Ovary (tissue), 10 donors: ENCODE measurements around the gene TTC39A. TPM values are rescaled to one million over a fixed set of nuclear protein-coding genes. Genes with fewer than 3 reads are reported as not detected.

ENCODE experiments used
- DNase-seq, 5 donors: peaks; one replicate each; pipeline ENCODE4 v3.0.0-alpha.2; 2019 to 2020
- H3K27ac ChIP-seq, 2 donors: fragments of 200-600 bp; one replicate each; pipeline versions ENCODE4 v1.5.1 to v1.8.0; 2019 to 2022
- H3K27me3 ChIP-seq: fragments of 200-600 bp; one replicate; pipeline ENCODE4 v1.8.0; 2022
- H3K36me3 ChIP-seq: fragments of 200-600 bp; sonication (generic); one replicate; pipeline ENCODE4 v1.5.1; 2019
- H3K4me1 ChIP-seq: one replicate; pipeline ENCODE4 v1.8.1; 2013; ENCODE audit warnings: mild to moderate bottlenecking, moderate library complexity; ENCODE audit not compliant: insufficient read depth
- H3K4me3 ChIP-seq: fragments of 200-600 bp; sonication (generic); one replicate; pipeline ENCODE4 v1.5.1; 2017
- H3K9me3 ChIP-seq, 2 donors: fragments of 200-600 bp in 1 of 2; sonication (generic) in 1 of 2; one replicate each; pipeline versions ENCODE4 v1.5.1 to v1.8.1; 2013 to 2019; ENCODE audit warnings: mild to moderate bottlenecking in 1 of 2, moderate library complexity in 1 of 2
- EP300 ChIP-seq: sonication (generic); formaldehyde crosslinking; IDR thresholded peaks from one replicate; pipeline ENCODE4 v1.6.1; 2017; ENCODE audit warnings: antibody characterized with exemption
- POLR2A ChIP-seq: fragments of 450-650 bp; IDR thresholded peaks from one replicate; pipeline ENCODE4 v1.6.1; 2017; ENCODE audit warnings: antibody characterized with exemption, mild to moderate bottlenecking, moderate library complexity
- WGBS, 3 donors: extraction: QIAGEN DNeasy Blood & Tissue Kit in 1 of 3; methylation state at CpG; one replicate each; pipeline versions ENCODE4 v1.1.5 to v1.1.7; 2013 to 2017; 5-methylcytosine and 5-hydroxymethylcytosine counted together
- intact Hi-C, 4 donors: fragments of 100-400 bp; cut with DNase I; formaldehyde crosslinking; loops; one replicate each; pipeline versions ENCODE4 v1.11.0 to v1.15.1; 2022 to 2023
- long read RNA-seq, 3 donors: library from polyadenylated mRNA in 2 of 3; unstranded in 2 of 3; transcript quantifications; one replicate each; pipeline ENCODE4 v2.0.0 and lab custom pipeline, GENCODE V29; 2021 to 2026
- polyA plus RNA-seq, 2 donors: library from polyadenylated mRNA; stranded (reverse); fragments of 200-250 nt in 1 of 2; fragments of 350-450 nt in 1 of 2; fragmentation: Illumina TruSeq in 1 of 2; extraction: RNeasy Lipid Tissue Mini Kit (QIAGEN cat#74804) in 1 of 2; gene quantifications; one replicate each; pipeline ENCODE4 v1.2.3, GENCODE V29; 2013 to 2014
- total RNA-seq, 7 donors: library from RNA; depleted of rRNA in 2 of 7; stranded (reverse); fragments of >200 nt in 2 of 7; fragmentation: NEBNext Ultra II Directional in 3 of 7; extraction: Animal tissue kit (Norgen Biotek cat#: 25700) in 3 of 7; gene quantifications; one replicate each; pipeline versions ENCODE4 v1.1.0 to v1.2.4, GENCODE V29; 2016 to 2023
- TF ChIP-seq, protein P1 (sequence below), 3 donors: fragments of 450-650 bp in 2 of 3; fragments of 200-600 bp in 1 of 3; IDR thresholded peaks; one replicate each; pipeline versions ENCODE4 v1.5.1 to v1.8.0; 2016 to 2022; ENCODE audit warnings: antibody characterized with exemption in 3 of 3, mild to moderate bottlenecking in 1 of 3
- donor health status: DM: no; HTN: no; CAD: no; lungs with moderate emphysema.
- donor health status: DM: no; HTN: no; CAD: no.
- donor health status: Bipolar disorder and iron deficiency.
- donor health status: DM: yes; HTN: yes; CAD: no.
- donor health status: DM: no; HTN: no; CAD: no.
- donor health status: DM: yes; HTN: yes; CAD: no.

Gene TTC39A
- total RNA-seq (10 to 100 TPM in 1 of 7 donors, 1 to 10 TPM in 1, under 1 TPM in 5; 0.28 to 10.7 (median 0.62) TPM), polyA plus RNA-seq (1 to 10 TPM in 1 of 2 donors, under 1 TPM in 1; 0.47 to 1.2 TPM)
- long read RNA-seq, donor 1, result 0 reads
- long read RNA-seq, donor 2, partial matches to known transcripts, result 6 of 7 reads
- long read RNA-seq, donor 2, other reads (novel, unspliced or antisense), result 0 of 7 reads
- long read RNA-seq, donor 3, partial matches to known transcripts, result 0 of 1 reads
- long read RNA-seq, donor 3, other reads (novel, unspliced or antisense), result 1 of 1 reads

DNA sequence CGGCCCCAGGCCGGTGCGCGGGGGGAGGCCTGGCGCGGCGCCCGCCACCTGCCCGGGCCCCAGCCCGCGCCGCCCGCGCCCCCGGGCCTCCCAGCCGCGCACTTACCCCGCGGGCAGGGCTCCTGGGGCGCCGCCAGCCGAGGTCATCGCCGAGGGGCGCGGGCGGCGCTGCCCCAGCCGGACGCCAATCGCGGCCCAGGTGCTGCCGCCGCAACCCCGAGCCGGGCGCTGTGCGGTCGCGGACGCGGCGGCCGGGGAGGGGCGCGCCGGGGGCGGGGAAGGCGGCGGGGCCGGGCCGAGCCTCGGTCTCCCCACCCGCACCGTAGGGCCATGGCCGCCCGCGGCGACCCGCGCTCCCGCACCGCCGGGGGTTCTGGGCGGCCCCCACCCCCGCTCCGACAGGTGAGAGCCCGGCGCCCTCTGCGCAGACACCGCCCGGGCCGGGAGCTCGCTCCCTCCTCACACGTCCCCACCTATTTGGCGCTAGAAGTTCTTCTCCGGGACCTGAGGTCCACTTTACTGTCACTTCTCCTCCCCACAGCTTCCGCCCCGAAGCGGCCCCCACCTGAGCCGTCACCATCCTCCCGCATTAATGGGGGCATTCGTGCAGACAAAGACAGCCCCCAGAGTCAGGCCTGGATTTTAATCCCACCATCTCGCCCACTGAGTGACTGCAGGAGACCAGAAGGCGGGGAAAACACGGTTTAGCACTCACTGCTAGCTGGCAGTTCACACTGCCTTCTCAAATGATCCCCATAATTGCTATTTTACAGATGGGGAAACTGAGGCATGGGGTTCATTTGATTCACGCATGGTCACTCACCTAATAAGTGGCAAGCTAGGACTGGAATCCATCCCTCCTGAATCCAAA, at the start of gene TTC39A:
Gene TTC39A (minus strand): TSS at position 232 of the 871 bp plus-strand sequence. CDS start 85 bp downstream, at position 147.
- no peak for DNase-seq
- no peak within 1 kb of the TSS for H3K27ac ChIP-seq

DNA sequence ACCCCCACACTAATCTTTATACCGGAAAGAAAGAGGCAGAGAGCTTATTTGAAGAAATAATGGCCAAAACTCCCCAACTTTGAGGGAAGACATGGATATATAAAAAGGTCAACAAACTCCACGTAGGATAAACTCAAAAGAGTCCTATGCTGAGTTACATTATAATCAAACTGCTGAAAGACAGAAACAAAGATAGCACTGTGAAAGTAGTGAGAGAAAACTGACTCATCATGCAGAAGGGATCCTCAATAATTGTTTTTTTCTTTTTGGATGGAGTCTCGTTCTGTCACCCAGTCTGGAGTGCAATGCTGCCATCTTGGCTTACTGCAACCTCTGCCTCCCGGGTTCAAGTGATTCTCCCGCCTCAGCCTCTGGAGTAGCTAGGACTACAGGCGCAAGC, 48.5 kb upstream of the TTC39A start:
- no peaks in the 10 kb centered on the region for H3K36me3 ChIP-seq
- H3K4me1 ChIP-seq, result no peaks in the 10 kb centered on the region
- intact Hi-C loops, result no loop called here
- H3K27me3 ChIP-seq, result no peaks in the 10 kb centered on the region
- TF ChIP-seq EP300 (no peak), POLR2A (no peak)
- TF ChIP-seq, protein P1, sequence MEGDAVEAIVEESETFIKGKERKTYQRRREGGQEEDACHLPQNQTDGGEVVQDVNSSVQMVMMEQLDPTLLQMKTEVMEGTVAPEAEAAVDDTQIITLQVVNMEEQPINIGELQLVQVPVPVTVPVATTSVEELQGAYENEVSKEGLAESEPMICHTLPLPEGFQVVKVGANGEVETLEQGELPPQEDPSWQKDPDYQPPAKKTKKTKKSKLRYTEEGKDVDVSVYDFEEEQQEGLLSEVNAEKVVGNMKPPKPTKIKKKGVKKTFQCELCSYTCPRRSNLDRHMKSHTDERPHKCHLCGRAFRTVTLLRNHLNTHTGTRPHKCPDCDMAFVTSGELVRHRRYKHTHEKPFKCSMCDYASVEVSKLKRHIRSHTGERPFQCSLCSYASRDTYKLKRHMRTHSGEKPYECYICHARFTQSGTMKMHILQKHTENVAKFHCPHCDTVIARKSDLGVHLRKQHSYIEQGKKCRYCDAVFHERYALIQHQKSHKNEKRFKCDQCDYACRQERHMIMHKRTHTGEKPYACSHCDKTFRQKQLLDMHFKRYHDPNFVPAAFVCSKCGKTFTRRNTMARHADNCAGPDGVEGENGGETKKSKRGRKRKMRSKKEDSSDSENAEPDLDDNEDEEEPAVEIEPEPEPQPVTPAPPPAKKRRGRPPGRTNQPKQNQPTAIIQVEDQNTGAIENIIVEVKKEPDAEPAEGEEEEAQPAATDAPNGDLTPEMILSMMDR (IDR thresholded peaks at IDR 0.05), result no peak
- H3K4me3 ChIP-seq, result no peak overlapping the region
- H3K9me3 ChIP-seq, result peaks cover 0 to 5% of the 10 kb centered on the region in 2 donors
- H3K27ac ChIP-seq, result no peak overlapping the region
- WGBS, 3 donors, result 96 to 97% (median 96%) methylated on average over 6 of the region's 6 CpGs
- no peak for DNase-seq

More for the DNA sequence above, at the start of gene TTC39A:
- Histone ChIP-seq H3K4me3 (peak within 1 kb of the TSS; percentile 33), H3K36me3 (no peaks in the 10 kb centered on the region), H3K27me3 (no peaks in the 10 kb centered on the region), H3K9me3 (no peaks in the 10 kb centered on the region), H3K4me1 (peaks cover 1% of the 10 kb centered on the region)
- TF ChIP-seq EP300, result no peak
- TF ChIP-seq, protein P1 (IDR thresholded peaks at IDR 0.05), result no peak
- TF ChIP-seq POLR2A, result no peak
- WGBS, 3 donors, result 4 to 10% (median 7%) methylated on average over 27 to 87 of the region's 87 CpGs
- intact Hi-C loops, result no loop called here

DNA sequence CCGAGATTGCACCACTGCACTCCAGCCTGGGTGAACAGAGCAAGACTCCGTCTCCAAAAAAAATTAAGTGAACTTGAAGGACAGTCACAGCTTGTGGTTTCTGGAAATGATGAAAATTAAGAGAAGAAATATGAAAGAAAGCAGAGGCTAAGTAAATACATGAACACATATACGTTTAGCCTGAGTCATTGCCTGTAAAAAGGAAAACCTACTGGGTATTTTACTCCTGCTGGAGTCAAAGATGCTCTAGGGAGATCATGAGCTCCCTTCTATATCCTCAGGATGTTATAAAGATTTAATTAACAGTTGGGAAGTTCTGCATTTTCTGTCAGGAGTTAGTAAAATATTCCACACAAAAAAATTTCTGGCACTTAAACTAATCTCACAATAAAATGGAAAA, 43.5 kb upstream of the TTC39A start:
- Histone ChIP-seq H3K4me3 (no peak overlapping the region), H3K27ac (no peak overlapping the region), H3K9me3 (no peaks in the 10 kb centered on the region), H3K27me3 (no peaks in the 10 kb centered on the region), H3K36me3 (no peaks in the 10 kb centered on the region), H3K4me1 (no peaks in the 10 kb centered on the region)
- intact Hi-C loops, result no loop called here
- no peak for DNase-seq
- TF ChIP-seq EP300 (no peak), POLR2A (no peak)
- TF ChIP-seq, protein P1 (IDR thresholded peaks at IDR 0.05), result no peak
- WGBS, 3 donors, result 94 to 95% (median 95%) methylated on average over 3 of the region's 3 CpGs

DNA sequence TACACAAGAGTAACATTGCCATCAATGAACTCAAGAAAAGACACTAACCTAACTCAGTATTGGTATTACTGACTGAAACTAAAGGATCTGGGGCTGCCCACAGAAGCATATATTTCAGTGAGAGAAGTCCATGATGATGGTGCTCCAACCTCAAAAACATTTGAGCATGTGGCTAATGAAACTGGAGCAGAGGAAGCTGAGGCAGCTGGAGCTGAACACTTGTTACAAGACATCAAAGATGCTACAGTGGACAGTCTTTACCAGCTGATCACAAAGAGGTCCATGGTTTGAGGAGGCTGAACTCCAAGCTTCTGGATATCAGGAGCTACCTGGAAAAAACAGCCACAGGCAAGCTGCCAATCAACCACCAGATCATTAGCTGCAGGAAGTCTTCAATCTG, 42.2 kb upstream of the TTC39A start:
- Histone ChIP-seq H3K9me3 (no peaks in the 10 kb centered on the region), H3K36me3 (no peaks in the 10 kb centered on the region), H3K4me3 (no peak overlapping the region), H3K4me1 (no peaks in the 10 kb centered on the region), H3K27me3 (no peaks in the 10 kb centered on the region), H3K27ac (no peak overlapping the region)
- intact Hi-C loops, result no loop called here
- DNase-seq, result no peak
- TF ChIP-seq, protein P1 (IDR thresholded peaks at IDR 0.05), result no peak
- no peak for TF ChIP-seq EP300
- no peak for TF ChIP-seq POLR2A
